ENCODE measurements around the gene RALA. TPM values are rescaled to one million over a fixed set of nuclear protein-coding genes. Genes with fewer than 3 reads are reported as not detected.

RALA gene
- total RNA-seq, 1 donor from 2014 or later = 23.8 TPM

DNA sequence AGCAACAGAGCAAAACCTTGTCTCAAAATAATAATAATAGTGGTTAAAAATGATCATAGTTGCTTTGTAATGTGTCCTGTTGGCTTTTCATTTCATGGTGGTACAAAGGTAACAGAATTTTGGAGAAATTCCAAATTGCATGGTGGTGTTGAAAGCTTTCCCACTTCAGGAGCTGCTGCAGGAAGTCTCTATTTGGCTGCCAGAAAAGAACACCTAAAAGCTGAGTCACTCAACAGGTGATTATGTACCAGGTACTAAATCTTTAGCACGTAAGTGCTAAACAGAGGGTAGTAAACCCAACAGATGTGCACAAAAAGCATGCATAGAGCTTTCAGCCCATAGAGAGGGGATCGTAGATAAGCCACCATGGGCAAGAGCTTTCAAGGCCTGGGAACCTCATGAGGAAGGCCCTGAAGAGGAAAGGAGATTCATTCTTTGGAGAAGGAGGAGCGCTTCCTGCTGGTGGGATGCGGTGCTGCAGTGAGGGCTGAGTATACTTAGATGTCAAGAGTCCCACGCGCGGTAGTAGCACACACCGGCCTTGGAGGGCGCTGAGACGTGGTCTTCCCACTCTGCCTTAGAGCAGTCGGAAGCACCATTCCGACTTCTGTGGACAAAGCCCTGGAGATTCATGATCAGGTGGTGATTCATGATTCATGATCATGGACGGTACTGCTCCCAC is 118.7 kb downstream of the RALA start:
- TF ChIP-seq, protein P1, sequence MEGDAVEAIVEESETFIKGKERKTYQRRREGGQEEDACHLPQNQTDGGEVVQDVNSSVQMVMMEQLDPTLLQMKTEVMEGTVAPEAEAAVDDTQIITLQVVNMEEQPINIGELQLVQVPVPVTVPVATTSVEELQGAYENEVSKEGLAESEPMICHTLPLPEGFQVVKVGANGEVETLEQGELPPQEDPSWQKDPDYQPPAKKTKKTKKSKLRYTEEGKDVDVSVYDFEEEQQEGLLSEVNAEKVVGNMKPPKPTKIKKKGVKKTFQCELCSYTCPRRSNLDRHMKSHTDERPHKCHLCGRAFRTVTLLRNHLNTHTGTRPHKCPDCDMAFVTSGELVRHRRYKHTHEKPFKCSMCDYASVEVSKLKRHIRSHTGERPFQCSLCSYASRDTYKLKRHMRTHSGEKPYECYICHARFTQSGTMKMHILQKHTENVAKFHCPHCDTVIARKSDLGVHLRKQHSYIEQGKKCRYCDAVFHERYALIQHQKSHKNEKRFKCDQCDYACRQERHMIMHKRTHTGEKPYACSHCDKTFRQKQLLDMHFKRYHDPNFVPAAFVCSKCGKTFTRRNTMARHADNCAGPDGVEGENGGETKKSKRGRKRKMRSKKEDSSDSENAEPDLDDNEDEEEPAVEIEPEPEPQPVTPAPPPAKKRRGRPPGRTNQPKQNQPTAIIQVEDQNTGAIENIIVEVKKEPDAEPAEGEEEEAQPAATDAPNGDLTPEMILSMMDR (conservative IDR thresholded peaks at IDR 0.05; ENCODE audit: low read depth, low read length) = peak; percentile 79
- DNase-seq (ENCODE audit: low read depth) = no peak
- H3K4me3 ChIP-seq (ENCODE audit: low read depth, low read length) = no peak overlapping the region

DNA sequence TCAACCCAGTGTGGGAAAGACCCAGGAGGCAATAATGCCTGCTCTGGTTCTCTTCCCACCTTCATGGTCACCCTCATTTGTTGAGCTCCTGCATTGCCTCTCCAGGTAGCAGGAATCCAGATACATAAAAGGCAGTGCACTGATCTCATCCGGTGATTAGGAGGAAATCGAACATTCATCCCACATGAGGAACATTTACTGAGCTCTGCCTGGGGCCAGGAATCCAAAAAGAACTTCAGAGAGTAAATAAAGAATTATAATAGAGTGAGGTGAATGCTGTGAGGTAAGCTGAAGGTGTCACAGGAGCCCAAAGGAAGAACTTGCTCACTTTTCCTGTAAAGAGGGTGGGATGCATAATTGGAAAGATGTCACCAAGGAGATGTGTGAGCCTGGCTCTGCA is 121.2 kb downstream of the RALA start:
- H3K4me3 ChIP-seq (ENCODE audit: low read depth, low read length) = no peak overlapping the region
- no peak for DNase-seq (ENCODE audit: low read depth)
- TF ChIP-seq, protein P1 (conservative IDR thresholded peaks at IDR 0.05; ENCODE audit: low read depth, low read length) = no peak

DNA sequence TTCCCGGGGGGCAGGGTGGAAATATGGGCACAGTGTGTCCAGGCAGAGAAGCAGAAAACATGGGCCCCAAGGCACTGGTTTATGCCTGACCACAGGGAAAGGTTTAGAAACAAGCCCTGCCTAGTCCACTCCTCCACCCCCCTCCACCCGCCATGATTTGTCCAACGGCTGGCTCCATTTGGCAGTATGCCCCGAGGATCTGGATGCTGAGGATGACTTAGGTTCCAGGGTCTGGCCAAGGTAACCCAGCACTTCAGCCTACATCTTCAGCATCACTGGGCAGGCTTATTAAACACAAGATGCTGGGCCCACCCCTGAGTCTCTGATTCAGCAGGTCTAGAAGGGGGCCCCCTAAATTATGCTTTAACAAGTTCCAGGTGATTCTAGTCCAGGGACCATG is 121.9 kb downstream of the RALA start:
- H3K4me3 ChIP-seq (ENCODE audit: low read depth, low read length) = no peak overlapping the region
- TF ChIP-seq, protein P1 (conservative IDR thresholded peaks at IDR 0.05; ENCODE audit: low read depth, low read length) = no peak
- no peak for DNase-seq (ENCODE audit: low read depth)

DNA sequence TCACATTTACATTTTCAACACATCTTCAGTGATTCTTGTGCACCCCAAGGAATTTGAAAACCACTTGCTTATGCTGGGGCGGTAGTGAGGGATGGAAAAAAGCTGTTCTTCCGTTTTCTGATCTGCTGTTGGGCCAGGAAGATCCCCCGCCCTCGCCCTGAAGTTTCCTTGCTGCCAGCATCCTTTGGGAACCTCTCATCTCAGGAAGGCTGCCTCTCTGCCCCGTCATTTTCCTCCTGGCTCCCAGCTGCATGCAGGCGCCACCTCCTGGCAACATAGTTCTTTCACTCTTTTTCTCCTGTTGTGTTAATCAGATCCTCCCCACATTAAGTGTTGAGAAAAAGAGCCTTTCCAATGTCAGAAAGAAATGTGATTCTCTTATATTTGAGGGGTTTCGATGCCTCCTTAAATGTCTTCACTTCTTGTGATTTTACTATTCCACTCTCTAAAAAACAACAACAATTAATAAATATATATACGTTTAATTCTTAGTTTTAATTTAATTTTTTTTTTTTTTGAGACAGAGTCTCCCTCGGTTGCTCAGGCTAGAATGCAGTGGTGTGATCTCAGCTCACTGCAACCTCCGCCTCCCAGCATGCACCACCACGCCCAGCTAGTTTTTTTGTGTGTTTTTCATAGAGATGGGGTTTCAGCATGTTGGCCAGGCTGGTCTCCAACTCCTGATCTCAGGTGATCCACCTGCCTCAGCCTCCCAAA is 122.9 kb downstream of the RALA start:
- TF ChIP-seq, protein P1 (conservative IDR thresholded peaks at IDR 0.05; ENCODE audit: low read depth, low read length) = peak; percentile 93
- no peak for DNase-seq (ENCODE audit: low read depth)

DNA sequence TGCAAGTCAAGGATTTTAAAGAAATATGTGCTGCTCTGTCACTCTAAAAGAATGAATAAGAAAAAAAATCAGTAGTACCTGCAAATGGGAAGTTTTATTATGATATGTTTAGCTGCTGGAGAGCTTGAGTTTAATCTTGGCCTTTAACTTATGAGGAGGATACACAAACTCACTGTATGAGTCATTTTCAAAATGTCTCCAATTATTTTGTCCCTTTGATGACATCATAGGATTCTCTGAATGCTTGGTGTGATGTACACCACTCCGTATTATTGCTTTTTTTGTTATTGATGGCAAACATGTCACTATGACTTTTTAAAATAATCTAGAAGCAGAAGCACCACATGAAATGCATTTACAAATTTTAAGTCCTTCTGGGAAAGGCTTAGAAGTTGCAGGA is 125.8 kb downstream of the RALA start:
- TF ChIP-seq, protein P1 (conservative IDR thresholded peaks at IDR 0.05; ENCODE audit: low read depth, low read length) = no peak
- H3K4me3 ChIP-seq (ENCODE audit: low read depth, low read length) = no peak overlapping the region
- no peak for DNase-seq (ENCODE audit: low read depth)

More for the DNA sequence above, 122.9 kb downstream of the RALA start:
- no peak overlapping the region for H3K4me3 ChIP-seq (ENCODE audit: low read depth, low read length)

DNA sequence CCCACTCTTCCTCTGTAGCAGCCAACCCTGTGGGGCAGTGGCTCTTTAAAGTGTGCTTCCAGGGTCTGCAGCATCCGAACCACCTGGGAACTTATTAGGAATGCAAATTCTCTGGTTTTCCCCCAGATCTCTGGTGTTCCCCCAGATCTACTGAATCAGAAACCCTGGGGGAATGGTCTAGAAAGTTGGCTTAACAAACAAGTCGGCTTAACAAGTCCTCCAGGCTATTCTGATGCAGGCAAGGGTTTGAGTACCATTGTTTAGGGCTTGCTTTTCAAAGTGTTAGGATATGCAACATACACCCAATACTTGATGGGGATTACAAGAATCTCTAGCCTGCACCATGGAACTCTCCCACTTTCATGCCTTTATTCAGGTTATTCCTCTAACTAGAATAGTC is 126.3 kb downstream of the RALA start:
- DNase-seq (ENCODE audit: low read depth) = no peak
- TF ChIP-seq, protein P1 (conservative IDR thresholded peaks at IDR 0.05; ENCODE audit: low read depth, low read length) = no peak
- H3K4me3 ChIP-seq (ENCODE audit: low read depth, low read length) = no peak overlapping the region

Data from epithelial cell of proximal tubule (primary cell).